Left renal pelvis (tissue), 4 donors: ENCODE measurements around the gene COL19A1. TPM values are rescaled to one million over a fixed set of nuclear protein-coding genes. Genes with fewer than 3 reads are reported as not detected.
"Not testable (repeated sequence)": the region's sequence is repeated elsewhere in the genome, so short reads cannot be mapped to it uniquely, and the experiment has no call there.

Experiments
- DNase-seq, 4 donors: peaks; one replicate each; pipeline ENCODE4 v3.0.0-alpha.2; 2013; ENCODE audit warnings: low read depth in 4 of 4, low spot score in 3 of 4
- polyA plus RNA-seq, 4 donors: library from polyadenylated mRNA; unstranded; fragments of 120-200 nt; gene quantifications; one replicate each; pipeline ENCODE4 v1.2.1, GENCODE V29; 2013; ENCODE audit not compliant: insufficient read length in 4 of 4

The COL19A1 gene
- polyA plus RNA-seq, 4 donors, result 0.11 to 2.7 (median 2.4) TPM

DNA sequence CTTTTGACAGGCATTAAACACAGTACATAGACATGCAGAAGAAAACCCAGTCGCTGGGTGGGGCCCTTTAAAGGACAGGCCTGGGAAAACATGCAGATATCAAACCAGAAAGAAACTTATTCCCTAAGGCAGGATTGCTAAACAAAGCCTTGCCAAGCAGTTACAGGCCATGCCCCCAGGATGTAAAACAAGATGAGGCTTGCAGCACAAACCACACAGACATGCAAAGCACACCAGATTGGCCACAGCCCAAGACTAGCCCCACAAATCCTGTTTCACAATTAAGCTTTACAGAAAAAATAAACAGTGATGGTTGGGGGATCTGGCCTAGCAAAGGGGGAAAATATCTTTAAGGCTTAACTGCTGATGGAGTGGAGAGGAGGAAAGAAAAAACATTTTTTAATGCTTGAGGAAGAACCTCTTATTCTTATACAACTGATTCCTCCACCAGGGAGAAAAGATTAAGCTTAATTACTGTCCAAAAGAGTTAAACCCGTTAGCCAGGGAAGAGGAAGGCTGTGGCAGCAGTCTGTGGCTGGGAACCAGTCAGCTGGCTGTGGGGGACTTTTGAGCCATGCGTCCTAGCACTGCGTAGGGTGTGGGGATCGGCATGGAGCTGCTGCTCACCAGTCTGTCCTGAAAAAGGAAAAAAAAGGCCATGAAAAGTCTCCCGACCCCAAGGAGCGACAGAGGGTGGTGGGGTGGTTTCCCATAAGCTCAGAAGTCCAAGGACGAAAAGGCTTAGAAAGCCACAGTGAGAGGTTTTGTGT lies 28.4 kb downstream of the COL19A1 start:
- DNase-seq, result no peak

DNA sequence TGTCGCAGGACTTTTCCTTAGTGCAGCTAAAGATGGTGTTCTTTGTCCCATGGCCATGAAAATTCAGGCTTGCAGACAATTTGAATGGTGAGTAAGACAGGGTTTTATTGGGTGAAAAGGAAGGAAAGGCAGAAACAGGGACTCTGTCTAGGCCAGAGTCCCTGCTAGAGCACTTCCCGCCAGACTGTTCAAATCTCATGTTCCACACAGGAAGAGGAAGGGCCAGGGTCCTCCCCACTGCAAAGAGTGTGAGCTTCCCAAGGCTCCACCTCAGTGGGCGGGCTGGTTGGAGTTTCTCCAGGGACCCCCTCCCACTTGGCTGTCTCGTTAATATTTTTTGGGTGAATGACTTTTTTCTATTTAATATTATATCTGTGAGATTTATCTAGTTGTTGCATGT lies 29.0 kb downstream of the COL19A1 start:
- DNase-seq, result no peak

DNA sequence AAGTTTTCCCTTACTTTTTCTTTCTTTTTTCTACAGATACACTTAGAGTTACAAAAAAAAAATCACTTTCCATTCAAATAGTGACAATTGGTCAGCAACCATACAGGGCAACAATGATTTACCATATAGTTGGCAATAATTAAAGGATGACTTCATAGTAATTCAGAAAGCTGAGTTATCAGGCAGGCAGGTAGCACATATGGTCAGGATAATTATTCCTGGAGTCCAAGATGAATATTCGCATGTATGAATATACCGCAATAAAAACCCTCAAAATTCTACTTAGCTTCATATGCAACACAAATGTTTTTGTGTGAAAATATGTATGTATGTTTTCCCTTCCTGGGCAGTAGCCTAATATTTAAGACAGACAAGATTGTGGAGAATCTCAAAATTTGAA lies 34.5 kb downstream of the COL19A1 start:
- no peak for DNase-seq

DNA sequence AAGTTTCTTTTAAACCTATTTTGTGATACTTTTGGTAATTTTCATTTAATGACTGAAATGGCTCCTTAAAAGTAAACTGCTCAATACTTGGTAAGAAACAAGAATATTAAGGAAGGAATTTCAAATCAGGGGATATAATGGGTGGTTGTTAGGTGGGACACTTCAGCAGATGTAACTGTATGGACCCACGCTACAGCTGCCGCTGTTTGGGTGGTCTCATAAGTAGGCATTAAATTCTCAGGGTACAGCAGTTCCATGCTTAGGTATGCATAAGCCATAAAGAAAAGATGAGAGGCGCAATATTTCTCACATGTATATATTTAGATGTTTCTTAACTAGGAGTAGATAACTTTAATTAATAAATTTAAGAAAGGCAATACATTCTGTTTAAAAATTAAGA lies 35.0 kb downstream of the COL19A1 start:
- DNase-seq, result no peak

DNA sequence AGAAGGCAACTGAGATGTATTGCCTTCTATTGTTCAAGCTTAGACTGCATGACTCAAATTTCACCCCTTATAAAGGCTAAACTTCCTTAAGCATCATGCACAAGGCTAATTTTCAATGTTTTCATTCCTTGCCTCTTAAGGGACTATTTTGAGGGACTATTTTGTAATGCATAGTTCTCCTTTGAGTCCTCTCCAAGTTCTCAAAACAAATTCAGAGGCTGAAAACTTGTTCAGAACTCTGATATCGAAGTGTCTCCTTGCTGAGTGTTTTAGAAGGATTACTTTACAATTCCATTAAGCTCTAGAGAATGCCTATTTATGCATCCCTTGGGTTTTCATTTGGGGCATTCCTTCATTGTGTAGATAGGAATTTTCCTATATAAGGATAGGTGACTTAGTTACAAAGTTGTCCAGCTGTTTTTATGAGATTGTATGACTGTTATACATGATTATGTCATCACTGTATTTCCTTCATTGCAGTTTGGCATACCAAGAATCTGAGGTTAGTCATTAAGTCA lies 41.7 kb downstream of the COL19A1 start:
- DNase-seq, result no peak

DNA sequence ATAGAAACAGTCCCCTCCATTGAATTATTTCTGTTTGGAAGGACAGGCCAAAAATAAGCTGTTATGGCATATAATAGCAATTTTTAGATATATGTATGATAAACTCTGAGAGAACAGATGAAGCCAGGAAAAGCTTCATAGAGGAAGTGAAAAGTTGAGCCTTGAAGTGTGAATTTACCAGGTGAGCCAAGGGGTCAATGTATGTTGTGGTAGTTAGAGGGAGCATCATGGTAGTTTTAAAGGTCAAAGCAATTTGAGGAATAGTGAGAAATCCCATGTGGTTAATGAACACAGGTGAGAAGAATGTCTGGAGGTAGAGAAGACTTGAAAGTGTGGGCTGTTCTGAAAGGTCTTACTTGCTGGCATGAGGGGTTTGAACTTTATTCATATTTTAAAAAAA lies 47.0 kb downstream of the COL19A1 start:
- no peak for DNase-seq

DNA sequence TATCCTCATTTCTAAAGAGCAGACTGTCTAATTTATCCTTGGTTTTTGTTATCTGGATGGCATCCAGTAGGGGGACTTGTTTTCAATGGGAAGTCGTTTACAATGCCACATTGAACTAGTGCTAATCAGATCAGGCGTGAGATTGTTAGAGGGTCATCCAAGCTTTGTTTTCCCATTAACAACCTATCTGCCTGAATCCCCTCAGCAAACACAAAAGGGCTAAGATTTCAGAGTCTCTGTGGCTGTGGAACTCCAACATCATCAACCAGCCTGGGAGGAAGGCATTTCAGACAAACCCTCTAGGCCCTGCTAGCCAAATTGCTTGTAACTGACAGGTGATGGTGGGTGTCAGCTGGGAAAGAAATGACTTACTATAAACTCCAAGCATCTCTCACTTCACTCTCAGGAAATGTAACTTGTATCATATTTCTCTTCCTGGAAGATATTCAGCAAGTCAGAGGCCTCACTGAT lies 47.7 kb downstream of the COL19A1 start:
- DNase-seq, result no peak

DNA sequence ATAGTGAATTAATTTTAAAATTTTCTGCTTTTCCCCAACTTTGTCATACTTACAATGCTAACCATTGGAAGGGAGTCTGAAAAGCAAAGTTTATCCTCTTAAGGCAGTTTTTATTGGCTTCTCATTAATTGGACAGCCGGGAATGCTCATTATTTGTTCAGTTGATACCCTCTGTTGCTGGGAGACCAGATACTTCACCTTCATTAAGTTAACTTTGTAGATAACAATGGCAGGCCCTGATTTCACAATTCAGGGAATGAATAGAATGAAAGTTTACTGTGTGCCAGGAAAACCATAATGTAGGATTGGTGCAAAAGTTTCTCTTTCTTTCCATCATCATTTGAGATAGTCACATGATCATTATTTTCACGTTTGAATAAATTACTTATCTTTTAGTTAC lies 49.0 kb downstream of the COL19A1 start:
- no peak for DNase-seq

DNA sequence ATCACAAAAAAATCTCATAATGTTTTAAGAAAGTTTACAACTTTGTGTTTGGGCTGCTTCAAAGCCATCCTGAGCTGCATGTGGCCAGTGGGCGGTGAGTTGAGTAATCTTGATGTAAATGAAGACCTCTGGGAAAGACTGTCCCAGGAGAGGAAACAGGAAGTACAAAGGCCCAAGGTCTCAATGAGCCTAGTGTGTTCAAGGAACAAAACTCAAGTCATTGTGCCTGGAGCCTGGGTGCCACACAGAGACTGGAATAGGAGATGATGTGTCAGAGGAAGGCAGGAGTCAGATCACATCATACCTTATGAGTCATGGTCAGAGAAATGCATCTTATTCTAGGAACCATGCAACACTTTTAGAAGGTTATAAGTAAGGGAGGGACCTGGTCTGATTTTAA lies 51.5 kb downstream of the COL19A1 start:
- no peak for DNase-seq

DNA sequence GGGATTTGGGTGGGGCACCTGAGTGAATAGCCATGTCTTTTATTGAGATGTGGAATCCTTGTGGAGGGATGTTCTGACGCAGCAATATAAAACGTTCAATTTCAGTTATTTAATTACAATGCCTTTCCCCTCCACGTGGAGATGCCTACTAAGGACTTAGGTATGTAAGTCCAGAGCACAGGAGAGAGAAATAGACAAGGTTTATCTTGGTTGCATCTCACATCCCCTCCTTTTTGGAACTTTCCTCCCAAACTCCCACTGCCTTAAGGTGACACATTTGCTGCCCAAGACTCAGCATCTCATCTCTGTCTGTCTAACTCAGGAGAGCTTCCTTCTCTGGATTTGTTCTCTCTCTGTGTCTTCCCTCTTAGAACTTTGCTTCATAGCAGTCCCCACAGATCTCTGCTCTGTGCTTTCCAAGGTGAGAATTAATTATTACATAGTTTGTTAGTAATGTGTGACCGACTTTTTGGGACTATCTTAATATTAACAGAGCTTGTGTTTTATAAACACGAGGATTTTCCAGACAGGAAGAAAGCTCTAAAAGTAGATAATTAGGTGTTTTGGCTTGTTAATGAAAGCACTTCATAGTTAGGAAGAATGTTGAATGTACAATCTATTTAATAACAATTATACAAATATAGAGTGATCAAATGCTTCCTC lies 52.6 kb downstream of the COL19A1 start:
- DNase-seq, result no peak

DNA sequence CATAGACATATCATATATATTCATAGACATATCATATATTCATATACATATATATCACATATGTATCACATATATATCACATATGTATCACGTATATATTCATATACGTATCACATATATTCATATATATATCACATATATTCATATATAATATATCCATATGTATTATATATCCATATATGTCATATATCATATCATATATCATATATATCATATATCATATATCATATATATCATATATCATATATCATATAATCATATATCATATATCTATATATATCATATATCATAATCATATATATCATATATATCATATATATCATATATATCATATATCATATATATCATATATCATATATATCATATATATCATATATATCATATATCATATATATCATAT lies 54.7 kb downstream of the COL19A1 start:
- DNase-seq, result not testable (repeated sequence)

DNA sequence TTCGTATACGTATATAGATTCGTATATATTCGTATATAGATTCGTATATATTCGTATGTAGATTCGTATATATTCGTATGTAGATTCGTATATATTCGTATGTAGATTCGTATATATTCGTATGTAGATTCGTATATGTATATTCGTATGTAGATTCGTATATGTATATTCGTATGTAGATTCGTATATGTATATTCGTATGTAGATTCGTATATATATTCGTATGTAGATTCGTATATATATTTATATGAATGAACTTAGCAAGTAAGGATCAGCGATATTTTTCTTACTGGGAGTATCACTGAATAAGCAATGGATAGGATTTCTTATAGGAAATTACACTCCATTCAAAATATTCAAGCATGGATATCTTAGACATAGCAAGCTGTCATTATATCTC lies 55.3 kb downstream of the COL19A1 start:
- DNase-seq, result not testable (repeated sequence)

DNA sequence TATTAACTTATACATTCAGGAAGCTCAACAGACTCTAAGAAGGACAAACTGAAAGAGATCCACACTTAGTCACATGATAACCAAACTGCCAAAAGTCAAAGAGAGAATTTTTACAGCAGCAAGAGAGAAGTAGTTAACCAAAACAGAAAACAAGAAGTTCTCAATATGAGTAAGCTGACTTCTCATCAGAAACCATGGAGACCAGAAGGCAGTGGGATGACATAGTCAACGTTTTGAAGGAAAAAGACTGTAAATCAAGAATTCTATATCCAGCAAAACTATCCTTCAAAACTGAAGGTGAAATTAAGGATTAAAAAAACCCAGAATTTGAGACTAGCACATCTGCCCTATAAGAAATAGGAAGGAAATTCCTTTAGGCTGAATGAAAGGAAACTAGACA lies 60.4 kb downstream of the COL19A1 start:
- no peak for DNase-seq

DNA sequence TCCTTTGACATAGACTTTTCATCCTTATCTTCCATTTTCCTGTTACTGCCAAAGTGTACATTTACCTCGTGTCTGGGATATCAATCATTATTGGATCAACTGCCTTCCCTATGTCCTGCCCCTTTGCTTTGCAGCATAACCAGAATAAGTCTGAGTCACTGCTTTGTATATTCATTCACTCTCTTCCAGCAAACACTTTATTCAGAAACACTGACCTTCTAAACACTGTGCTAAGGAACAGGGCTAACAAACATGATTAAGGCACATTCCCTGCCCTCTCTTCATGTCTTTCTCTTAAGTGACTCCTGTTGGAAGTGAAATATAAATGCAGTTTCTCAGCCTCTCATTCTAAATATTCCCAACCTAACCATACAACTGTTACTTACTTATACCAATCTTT lies 66.9 kb downstream of the COL19A1 start:
- no peak for DNase-seq

DNA sequence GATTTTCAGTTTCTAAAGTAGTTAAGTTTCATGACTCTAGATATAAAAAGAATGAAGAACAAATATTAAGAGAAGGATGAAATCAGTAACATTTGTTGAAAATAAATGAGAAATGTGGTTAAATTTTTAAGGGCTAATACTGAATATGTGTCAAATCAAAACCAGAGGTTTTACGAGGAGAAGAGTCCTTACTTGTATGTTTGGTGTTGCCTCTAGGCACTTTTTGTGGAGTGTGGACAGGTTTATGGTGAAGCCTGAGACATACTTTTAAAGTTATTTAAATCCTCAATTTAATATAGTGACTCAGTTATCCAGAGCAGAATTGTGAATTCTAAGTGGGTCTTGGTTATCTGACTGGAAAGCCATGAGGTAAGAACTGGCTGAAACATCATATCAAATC lies 68.7 kb downstream of the COL19A1 start:
- no peak for DNase-seq

DNA sequence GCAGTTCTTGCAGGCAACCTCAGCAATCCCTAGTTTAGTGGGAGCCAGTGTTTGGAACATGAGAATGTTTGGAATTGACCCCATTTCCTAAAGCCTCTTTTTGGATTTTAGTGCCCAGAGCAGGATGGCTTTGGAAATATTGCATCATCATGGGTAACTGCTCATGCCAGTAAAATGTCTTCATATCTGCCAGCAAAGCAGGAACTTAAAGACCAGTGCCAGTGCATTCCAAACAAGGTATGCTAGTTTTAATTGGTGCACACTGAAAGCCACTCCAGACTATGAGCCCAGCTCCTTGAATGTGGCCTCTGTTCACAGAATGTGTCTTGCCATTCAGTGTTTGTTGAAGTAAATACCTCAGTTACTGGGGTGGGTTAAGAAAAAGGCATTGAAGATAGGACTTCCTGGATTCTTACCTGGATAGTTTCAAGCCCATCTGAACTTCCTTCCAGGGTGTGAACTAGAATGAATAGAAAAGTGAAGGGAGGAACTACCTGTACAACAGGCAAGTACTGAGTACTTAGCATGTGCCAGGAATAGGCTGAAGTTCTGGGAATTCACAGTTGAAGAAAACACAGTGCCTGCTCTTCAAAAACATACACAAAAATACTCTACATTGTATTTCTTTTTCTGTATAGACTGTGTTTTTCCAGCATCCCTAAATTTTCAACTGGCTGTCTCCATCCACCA lies 70.5 kb downstream of the COL19A1 start:
- DNase-seq, result no peak

DNA sequence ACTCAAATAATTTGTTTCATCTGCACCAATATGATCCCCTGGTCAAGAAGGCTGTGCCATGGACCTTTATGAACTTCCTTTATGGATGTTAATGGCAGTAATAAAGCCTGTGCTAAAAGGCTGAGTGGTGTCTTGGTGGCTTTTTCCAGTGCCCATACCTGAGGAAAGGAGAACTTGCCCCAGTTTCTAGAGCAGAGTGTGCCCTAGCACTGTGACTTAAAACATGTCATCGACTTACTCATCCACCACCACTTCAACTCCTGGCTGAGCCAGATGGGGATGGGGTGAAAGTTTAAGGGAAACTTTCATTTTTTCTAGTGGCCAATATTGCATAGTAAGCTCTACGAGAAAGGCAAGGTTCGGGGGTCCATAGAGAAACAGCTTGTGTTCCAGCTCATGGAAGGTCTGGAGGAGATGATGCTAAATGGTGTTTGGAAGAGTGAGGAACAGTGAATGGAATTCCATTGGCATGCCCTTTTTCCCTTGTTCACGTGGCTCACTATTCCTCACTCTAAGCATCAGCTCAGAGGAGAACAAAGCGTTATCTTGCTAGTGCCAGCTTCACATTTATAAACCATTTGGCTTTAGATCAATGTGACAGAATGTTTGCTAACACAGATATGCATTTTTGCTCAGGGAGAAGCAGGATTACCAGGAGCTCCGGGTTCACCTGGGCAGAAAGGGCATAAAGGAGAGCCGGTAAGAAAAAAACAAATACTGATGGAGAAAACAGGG lies 71.2 kb downstream of the COL19A1 start:
- no peak for DNase-seq

DNA sequence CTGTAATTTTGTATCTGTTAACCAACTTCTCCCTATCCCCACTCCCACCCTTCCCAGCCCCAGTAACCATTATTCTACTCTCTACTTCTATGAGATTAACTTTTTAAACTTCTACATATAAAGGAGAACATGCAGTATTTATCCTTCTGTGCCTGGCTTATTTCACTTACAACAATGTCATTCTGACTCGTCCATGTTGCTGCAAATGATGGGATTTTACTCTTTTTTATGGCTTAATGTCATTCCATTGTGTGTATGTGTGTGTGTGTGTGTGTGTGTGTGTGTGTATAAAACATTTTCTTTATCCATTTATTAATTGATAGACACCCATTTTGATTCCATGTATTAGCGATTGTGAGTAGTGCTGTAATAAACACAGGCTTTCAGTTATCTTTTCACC lies 76.1 kb downstream of the COL19A1 start:
- DNase-seq, result no peak

DNA sequence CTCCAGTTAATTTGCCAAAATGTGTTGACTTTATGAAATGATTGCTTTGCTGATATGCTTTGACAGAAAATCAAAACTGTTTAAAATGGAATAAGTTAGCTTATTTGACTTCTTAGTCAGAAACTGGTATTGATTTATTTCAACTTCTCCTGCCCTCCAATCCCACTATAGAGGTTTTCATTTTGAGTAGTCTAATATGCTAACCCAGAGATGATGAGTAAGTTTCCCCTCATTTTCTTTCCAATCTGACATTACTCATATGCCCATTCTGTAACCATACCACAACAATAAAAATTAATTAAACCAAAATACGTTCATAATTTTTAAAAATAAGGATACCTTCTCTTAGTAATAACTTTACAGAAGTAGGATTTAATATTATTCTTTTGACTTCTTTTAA lies 78.8 kb downstream of the COL19A1 start:
- no peak for DNase-seq

DNA sequence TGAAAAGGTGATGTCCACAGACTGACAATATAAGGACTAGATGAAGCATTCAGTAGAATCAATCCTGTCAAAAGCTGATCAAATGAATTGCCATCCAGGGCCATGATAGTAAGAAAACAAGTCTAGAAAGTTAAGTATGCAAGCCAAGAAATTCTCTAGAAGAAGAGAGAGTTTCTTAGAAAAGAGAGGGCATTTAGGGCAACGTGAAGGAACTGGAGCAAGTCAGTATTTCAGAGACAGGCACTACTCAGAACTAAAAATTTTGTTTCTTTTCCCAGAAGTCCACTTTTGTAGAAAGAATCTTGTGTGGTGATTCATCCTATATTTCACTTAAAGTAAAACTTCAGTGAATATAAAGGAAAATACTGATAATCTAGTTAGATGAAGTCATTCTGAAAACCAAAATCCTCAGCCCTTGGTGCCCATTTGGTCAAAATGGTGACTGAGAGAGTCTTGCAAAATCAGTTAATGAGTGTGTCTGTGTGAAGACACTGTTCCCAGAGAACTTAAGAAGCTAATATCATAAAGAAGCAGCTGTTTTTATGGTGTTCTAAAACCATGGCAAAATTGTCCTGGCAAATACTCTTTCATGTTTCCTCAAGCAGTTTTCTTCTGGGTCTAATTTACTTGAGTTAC lies 82.2 kb downstream of the COL19A1 start:
- DNase-seq, result no peak
